ENCODE results near the gene SMPD3. TPM values are rescaled to one million over a fixed set of nuclear protein-coding genes. Genes with fewer than 3 reads are reported as not detected.

SMPD3 gene
- total RNA-seq, 4 donors from 2014 or later = 51.1 to 168 (median 68.9) TPM

GRCh38 chr16:68445458-68445857 is 2.9 kb downstream of the SMPD3 start:
- Histone ChIP-seq H3K27me3 (peaks cover 26% of the 10 kb centered on the region), H3K9me3 (no peaks in the 10 kb centered on the region), H3K4me1 (peaks cover 11 to 24% (median 15%) of the 10 kb centered on the region in 4 donors), H3K27ac (no peak overlapping the region), H3K36me3 (no peaks in the 10 kb centered on the region), H3K4me3 (no peak overlapping the region)
- in situ Hi-C loops (cut with MboI; ENCODE audit: low pct_ligation_motif_present in 1 of 4, low pct_unique_long_range_greater_than_20kb in 1 of 4, low sequenced_read_pairs in 3 of 4) = no loop called here
- 0% methylated on average over 1 of the region's 1 CpG; no CpG with 5 or more reads in 1 of the 2 donors for WGBS, 2 donors (ENCODE audit: low coverage in 1 of 2)
- TF ChIP-seq POLR2AphosphoS5 (IDR thresholded peaks at IDR 0.05) (no peak), EP300 (IDR thresholded peaks at IDR 0.05; ENCODE audit: low read depth) (no peak), POLR2A (IDR thresholded peaks at IDR 0.05) (no peak)
- TF ChIP-seq, protein P1, sequence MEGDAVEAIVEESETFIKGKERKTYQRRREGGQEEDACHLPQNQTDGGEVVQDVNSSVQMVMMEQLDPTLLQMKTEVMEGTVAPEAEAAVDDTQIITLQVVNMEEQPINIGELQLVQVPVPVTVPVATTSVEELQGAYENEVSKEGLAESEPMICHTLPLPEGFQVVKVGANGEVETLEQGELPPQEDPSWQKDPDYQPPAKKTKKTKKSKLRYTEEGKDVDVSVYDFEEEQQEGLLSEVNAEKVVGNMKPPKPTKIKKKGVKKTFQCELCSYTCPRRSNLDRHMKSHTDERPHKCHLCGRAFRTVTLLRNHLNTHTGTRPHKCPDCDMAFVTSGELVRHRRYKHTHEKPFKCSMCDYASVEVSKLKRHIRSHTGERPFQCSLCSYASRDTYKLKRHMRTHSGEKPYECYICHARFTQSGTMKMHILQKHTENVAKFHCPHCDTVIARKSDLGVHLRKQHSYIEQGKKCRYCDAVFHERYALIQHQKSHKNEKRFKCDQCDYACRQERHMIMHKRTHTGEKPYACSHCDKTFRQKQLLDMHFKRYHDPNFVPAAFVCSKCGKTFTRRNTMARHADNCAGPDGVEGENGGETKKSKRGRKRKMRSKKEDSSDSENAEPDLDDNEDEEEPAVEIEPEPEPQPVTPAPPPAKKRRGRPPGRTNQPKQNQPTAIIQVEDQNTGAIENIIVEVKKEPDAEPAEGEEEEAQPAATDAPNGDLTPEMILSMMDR (IDR thresholded peaks at IDR 0.05) = peak; percentile 25 to 54 (median 50)
- DNase-seq = peak; percentile 64
- intact Hi-C loops (cut with DNase I; ENCODE audit: low total_unique reads) = no loop called here

DNA sequence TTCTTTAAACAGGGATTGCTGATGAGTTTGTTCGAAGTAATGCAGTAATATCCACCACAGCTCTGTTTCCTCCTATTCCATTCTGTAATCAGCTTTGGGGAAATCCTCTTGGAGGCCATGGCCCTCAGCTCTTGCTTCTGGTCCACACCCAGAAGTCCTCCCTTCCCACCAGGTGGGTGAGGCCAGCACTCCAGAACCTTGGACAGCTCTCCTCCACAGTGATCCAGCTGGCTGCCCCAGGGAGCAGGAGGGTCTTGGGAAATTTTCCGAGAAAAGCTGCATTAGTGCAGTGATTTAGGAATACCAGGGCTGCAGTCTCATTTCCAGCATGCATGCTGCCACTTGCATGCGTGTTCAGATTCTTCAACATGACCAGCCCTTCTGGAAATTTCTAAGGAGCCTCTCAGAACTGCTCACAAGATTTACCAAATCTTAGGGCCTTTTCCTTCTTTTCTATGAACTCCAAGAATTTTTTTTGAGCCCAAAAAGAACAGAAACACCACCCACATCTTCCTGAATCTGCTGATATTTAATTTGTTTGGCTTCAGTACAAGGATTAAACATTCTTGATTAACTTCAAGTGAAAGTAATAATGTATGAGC is 4.2 kb downstream of the SMPD3 start:
- Histone ChIP-seq H3K4me1 (peaks cover 11 to 24% (median 15%) of the 10 kb centered on the region in 4 donors), H3K27me3 (peaks cover 29% of the 10 kb centered on the region), H3K27ac (no peak overlapping the region), H3K9me3 (no peaks in the 10 kb centered on the region), H3K36me3 (no peaks in the 10 kb centered on the region), H3K4me3 (no peak overlapping the region)
- DNase-seq = peak; percentile 49
- in situ Hi-C loops (cut with MboI; ENCODE audit: low pct_ligation_motif_present in 1 of 4, low pct_unique_long_range_greater_than_20kb in 1 of 4, low sequenced_read_pairs in 3 of 4) (no loop called here), intact Hi-C loops (cut with DNase I; ENCODE audit: low total_unique reads) (no loop called here)
- TF ChIP-seq EP300 (IDR thresholded peaks at IDR 0.05; ENCODE audit: low read depth) = no peak
- TF ChIP-seq, protein P1 (IDR thresholded peaks at IDR 0.05) = no peak
- TF ChIP-seq POLR2AphosphoS5 (IDR thresholded peaks at IDR 0.05) = no peak
- TF ChIP-seq POLR2A (IDR thresholded peaks at IDR 0.05) = no peak
- 25 to 49% methylated on average over 2 to 3 of the region's 3 CpGs for WGBS, 2 donors (ENCODE audit: low coverage in 1 of 2)

DNA sequence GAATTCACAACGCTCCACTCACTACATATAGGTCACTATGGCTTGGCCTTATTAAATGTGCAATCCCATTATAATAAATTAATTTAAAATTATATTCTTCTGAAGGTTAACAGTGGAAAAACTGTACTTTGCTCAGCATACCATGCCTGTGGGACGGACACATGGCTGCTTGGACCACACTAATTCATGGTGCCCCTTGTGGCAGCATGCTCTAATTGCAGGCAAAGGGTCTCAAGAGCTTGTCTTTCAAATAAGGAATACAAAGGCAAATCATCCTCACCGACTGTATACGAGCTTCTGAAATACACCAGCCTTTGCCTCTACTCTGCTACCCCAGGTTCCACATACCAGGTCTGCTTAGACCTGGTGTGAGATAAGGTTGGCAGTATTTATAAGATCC is 11.7 kb downstream of the SMPD3 start:
- Histone ChIP-seq H3K27me3 (peaks cover 4% of the 10 kb centered on the region), H3K9me3 (no peaks in the 10 kb centered on the region), H3K27ac (no peak overlapping the region), H3K36me3 (no peaks in the 10 kb centered on the region), H3K4me1 (peaks cover 0 to 22% (median 13%) of the 10 kb centered on the region in 4 donors), H3K4me3 (no peak overlapping the region)
- in situ Hi-C loops (cut with MboI; ENCODE audit: low pct_ligation_motif_present in 1 of 4, low pct_unique_long_range_greater_than_20kb in 1 of 4, low sequenced_read_pairs in 3 of 4) = no loop called here
- intact Hi-C loops (cut with DNase I; ENCODE audit: low total_unique reads) = no loop called here
- no peak for DNase-seq
- TF ChIP-seq EP300 (IDR thresholded peaks at IDR 0.05; ENCODE audit: low read depth) (no peak), POLR2AphosphoS5 (IDR thresholded peaks at IDR 0.05) (no peak), POLR2A (IDR thresholded peaks at IDR 0.05) (no peak)
- TF ChIP-seq, protein P1 (IDR thresholded peaks at IDR 0.05) = peak in 3 of 5 experiments; percentile 14 to 21 (median 21)
- 72 to 88% methylated on average over 4 of the region's 4 CpGs for WGBS, 2 donors (ENCODE audit: low coverage in 1 of 2)

GRCh38 chr16:68434624-68435210 is 13.6 kb downstream of the SMPD3 start:
- no peak for TF ChIP-seq EP300 (IDR thresholded peaks at IDR 0.05; ENCODE audit: low read depth)
- TF ChIP-seq POLR2A (IDR thresholded peaks at IDR 0.05) = peak; percentile 33
- TF ChIP-seq, protein P1 (IDR thresholded peaks at IDR 0.05) = no peak
- TF ChIP-seq POLR2AphosphoS5 (IDR thresholded peaks at IDR 0.05) = peak in 1 of 3 donors; percentile 10
- H3K36me3 ChIP-seq = no peaks in the 10 kb centered on the region
- DNase-seq = peak; percentile 84
- H3K4me1 ChIP-seq = peaks cover 0 to 22% (median 13%) of the 10 kb centered on the region in 4 donors
- intact Hi-C loops (cut with DNase I; ENCODE audit: low total_unique reads) (no loop called here), in situ Hi-C loops (cut with MboI; ENCODE audit: low pct_ligation_motif_present in 1 of 4, low pct_unique_long_range_greater_than_20kb in 1 of 4, low sequenced_read_pairs in 3 of 4) (no loop called here)
- no peaks in the 10 kb centered on the region for H3K9me3 ChIP-seq
- no peaks in the 10 kb centered on the region for H3K27me3 ChIP-seq
- WGBS, 2 donors (ENCODE audit: low coverage in 1 of 2) = 44% methylated on average over 5 of the region's 5 CpGs; no CpG with 5 or more reads in 1 of the 2 donors
- peak overlapping the region; percentile 59 to 74 (median 72) for H3K27ac ChIP-seq
- H3K4me3 ChIP-seq = no peak overlapping the region
